Activated CD4-positive, CD25-positive, alpha-beta regulatory T cell treated with anti-CD3 and anti-CD28 coated beads, Interleukin-2, amount 50 U/mL, for 24 hours (primary cell): ENCODE results near the gene RIC3.

Source experiments
- ATAC-seq, 2 donors: fragments of 150-1000 bp; cut with Tn5 transposase; one replicate each; pipeline ENCODE4 v1.10.0; 2021; ENCODE audit warnings: mild to moderate bottlenecking in 1 of 2, moderate library complexity in 1 of 2

RIC3 gene

DNA sequence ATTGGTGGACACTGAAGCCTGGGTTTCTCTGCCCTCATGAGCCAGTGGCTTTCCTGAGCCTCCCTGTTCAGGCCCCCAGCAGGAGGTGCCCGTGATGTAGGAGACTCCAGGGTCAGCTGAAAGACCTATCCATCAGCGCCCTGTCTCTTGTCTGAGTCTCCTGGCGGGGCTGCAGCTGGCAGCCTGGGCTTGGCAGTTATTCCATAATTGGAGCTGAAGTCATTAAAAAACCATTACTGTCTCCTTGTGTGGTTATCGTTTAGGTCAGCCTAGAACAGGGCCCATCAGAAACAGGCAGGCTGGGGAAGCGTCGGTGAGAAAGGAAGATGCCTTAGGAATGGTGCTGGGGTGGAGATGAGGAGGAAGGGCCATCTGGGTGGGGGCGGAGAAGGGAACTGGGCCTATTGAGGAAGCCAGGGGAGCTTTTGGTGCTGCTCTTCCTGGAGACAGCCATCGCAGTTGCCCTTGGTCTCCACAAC lies 82.8 kb downstream of the RIC3 start:
- no peak for ATAC-seq

DNA sequence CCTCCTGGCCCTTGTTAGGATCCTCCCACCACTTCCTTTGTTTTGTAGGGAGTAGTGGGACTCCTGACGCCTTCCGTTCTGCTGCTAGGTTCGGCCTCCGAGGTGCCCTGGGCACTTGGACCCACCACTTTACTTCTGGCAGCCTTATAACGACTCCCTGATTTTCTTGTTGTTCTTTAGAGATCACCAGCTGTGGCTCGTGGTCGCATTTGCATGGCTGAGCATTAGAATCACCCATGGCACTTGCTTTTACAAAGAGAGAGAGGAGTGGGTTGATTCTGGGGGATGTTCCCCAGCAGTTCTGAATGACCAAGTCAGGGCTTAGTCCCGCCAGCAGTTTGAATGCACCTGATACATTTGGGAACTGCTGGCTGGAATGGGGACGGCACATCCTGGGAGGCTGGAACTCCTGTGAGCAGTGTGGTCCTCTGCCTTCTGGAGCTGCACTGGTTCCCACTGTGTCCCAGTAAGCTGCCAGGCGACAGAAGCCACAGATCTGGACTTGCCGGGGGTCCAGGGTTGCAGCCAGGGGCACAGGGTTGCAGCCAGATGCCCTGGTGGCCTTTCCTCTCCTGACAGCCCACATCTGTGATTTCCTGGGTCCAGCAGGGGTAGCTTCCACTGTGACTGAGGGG lies 83.7 kb downstream of the RIC3 start:
- no peak for ATAC-seq

DNA sequence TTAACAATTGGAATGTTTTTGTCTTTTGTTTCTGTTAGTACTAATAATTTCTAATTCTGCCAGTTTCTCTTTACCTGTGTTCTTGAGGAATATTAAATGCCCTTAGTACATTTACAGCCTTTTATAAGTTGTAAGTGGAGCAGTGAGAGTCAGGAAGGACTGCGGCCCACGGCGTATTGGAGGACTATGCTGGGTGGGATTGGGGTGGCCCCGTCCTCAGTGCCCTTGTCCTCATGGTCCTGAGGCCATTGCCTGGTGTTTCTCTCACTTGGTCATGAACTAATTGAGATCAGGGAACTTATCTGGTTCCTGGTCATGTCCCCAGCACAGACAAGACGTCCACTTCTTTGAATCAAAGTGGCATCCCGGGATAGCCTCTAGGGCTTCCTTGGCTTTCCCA lies 84.5 kb downstream of the RIC3 start:
- ATAC-seq, result no peak

GRCh38 chr11:8083871-8084281 lies 84.9 kb downstream of the RIC3 start:
- ATAC-seq, result no peak

DNA sequence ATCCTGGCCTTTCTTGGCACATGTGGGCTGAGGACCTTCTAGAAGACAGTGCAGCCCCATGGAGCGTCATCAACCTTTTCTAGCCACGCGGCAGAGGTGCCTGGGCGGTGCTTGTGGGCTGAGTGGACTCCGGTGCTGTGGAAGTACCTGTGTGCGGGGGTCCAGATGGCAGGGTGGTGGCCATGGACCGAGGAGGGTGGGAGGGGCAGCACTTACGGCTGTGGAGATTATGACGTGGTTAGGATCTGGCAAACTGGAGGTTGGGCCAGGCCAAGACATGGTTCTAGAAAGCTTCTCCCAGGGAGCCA lies 85.8 kb downstream of the RIC3 start:
- no peak for ATAC-seq

DNA sequence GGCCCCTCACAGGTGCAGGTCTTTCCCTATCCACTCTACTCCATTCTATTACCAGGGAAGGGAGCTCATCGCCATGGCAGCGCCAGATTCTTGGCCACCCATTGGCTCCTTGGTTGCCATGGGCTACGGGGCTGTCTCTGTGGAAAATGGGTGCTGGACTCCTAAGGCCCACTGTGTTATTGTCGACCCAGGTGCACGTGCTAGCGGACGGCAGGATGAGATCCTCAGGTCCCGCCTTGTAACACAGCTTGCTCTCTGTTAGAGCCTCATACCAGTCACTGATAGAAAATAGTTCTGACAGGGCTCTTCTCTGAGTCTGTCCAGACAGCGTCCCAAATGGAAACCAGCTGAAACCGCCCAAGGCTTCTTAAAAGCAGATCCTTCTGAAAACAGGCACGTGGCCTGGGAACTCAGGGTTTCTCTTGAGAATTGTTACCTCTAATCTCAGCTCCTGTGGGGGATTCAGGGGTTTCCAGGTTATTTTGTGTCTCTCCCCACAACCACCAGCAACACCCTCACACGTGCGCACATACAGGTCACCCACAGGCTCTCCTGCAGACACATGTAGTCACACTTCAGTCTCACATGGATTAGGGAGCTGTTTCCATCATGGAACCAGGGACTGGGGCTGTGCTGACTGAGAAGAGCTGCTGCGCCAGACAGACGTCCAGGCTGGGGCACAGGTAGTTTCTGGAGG lies 86.3 kb downstream of the RIC3 start:
- no peak for ATAC-seq

DNA sequence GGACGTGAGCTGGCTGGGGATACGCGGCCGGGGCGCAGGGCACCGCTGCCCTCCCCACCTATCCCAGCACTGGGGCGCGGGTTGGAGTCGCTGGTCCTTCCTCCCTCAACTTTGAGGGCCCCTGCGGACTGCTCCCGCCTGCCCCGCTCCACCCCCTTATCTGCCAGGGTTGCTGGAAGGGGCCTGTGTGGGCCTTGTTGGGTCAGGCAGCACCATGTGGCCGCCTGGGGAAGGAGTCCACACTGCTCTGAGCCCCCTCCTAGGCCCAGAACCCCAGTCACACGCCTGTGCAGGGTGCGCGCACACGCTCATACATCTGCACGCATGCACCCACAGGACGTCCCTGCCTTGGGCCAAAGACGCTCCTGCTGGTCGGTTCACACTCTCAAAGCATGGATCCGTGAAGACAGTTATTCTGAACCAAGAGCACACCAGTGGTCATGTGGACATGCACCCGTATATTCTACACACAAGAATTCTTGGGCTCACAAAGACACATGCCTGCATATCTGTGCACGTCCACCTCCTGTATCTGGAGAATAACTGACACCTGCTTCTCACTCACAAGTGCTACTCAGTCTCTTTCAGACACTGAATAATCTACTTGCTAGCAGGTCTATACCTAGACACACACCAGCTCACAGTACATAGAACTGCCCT lies 87.1 kb downstream of the RIC3 start:
- no peak for ATAC-seq

- ATAC-seq, result peak; percentile 27 to 32
Observed at GRCh38 chr11:8080674-8081590, 87.9 kb downstream of the RIC3 start, which contains the start of gene TUB. Gene TUB (plus strand): TSS chr11:8081211. CDS start chr11:8081511, 300 bp downstream.

GRCh38 chr11:8080069-8080670 lies 88.7 kb downstream of the RIC3 start:
- no peak for ATAC-seq

DNA sequence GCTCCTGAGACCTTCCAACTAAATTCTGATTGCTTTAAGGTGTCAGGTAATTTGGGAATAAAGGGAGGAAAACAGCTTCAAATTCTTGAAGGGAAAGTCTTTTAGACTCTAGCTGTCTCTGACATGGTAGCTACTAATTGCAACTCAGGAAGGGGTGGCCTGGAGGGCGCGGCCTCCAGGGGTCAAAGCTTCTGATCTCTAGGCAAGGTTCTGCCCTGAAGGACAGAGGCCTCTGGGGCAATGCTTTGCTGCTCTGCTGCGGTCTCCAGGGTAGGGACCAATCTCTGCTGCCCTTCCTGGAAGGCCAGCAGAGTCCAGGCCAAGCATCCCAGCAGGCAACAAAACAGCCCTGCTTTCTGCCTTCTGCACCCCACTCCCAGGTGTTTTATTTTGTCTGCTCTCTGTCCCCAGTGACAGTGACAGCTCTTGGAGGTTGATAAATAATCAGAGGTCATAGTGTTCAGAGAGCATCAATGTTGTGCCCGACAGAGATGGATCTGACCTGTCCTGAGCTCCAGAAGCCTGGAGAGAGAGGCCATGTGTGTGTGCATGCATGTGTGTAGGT lies 89.6 kb downstream of the RIC3 start:
- no peak for ATAC-seq

- ATAC-seq, result peak; percentile 31 to 57
Observed at GRCh38 chr11:8075119-8075726, 93.6 kb downstream of the RIC3 start.

- no peak for ATAC-seq
Observed at GRCh38 chr11:8071616-8072581, 96.9 kb downstream of the RIC3 start.

DNA sequence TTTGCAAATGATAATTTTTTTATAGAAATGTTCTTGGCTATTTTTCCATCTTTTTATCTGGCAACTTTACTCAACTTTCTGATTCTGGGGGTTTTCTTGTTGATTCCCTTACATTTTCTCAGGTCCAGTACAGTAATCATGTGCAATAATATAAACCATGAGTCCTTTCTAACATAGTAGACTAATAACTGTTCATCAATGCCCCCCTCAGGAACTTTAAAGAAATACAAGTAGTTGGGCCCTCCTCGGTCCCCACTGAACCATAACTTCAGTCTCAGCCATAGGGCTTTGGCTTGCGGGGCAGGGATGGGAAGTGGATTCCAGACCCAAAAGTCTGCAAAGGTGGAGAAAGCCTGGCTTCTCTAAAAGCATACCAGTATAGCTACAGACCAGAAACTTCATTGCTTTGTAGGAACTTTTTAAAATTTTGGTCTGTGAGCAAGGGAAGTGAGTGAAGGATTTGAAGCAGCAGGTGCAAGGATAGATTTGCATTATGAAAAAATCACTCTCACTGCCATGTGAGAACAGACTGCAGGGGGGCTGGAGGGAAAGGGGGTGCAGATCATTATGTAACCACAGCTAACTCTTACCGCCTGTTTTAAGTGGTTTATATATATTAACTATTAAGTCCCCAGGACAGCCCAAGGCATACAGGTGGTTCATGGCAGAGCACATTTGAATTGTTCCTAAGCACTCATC lies 98.3 kb downstream of the RIC3 start:
- no peak for ATAC-seq

- ATAC-seq, result no peak
Observed at GRCh38 chr11:8069771-8070170, 99.1 kb downstream of the RIC3 start.

- no peak for ATAC-seq
Observed at GRCh38 chr11:8068605-8069221, 100.1 kb downstream of the RIC3 start.

- ATAC-seq, result no peak
Observed at GRCh38 chr11:8067929-8068575, 100.8 kb downstream of the RIC3 start.

- no peak for ATAC-seq
Observed at GRCh38 chr11:8067567-8067928, 101.3 kb downstream of the RIC3 start.

GRCh38 chr11:8066911-8067455 lies 101.8 kb downstream of the RIC3 start:
- no peak for ATAC-seq
